Esophagus muscularis mucosa (tissue), 4 donors: ENCODE measurements around the gene ANKRD27. TPM values are rescaled to one million over a fixed set of nuclear protein-coding genes. Genes with fewer than 3 reads are reported as not detected.

Source experiments
- DNase-seq: peaks from one replicate; pipeline ENCODE4 v3.0.0-alpha.2; 2017; ENCODE audit errors: extremely low spot score
- H3K27ac ChIP-seq, 4 donors: fragments of 200-600 bp; sonication (generic); replicated peaks in 1 of 4; 1 replicate in 3 of 4; 2 replicates in 1 of 4; pipeline ENCODE4 v1.5.1; 2016 to 2019; ENCODE audit warnings: mild to moderate bottlenecking in 1 of 4
- H3K27me3 ChIP-seq, 4 donors: fragments of 200-600 bp; sonication (generic); one replicate each; pipeline versions ENCODE4 v1.5.1 to v1.6.0; 2016 to 2019
- H3K36me3 ChIP-seq, 4 donors: fragments of 200-600 bp; sonication (generic); one replicate each; pipeline ENCODE4 v1.5.1; 2016 to 2019
- H3K4me1 ChIP-seq, 4 donors: fragments of 200-600 bp; sonication (generic); one replicate each; pipeline ENCODE4 v1.5.1; 2016 to 2019
- H3K4me3 ChIP-seq, 4 donors: fragments of 200-600 bp; sonication (generic); 1 replicate in 2 of 4; 2 replicates in 2 of 4; pipeline ENCODE4 v1.5.1; 2016 to 2019; ENCODE audit warnings: mild to moderate bottlenecking in 4 of 4, moderate library complexity in 1 of 4
- H3K9me3 ChIP-seq, 4 donors: fragments of 200-600 bp; sonication (generic); 1 replicate in 3 of 4; 2 replicates in 1 of 4; pipeline ENCODE4 v1.5.1; 2016 to 2019
- CTCF ChIP-seq, 3 experiments: fragments of 200-600 bp in 2 of 3; fragments of 450-650 bp in 1 of 3; sonication (generic) in 2 of 3; IDR thresholded peaks; one replicate each; pipeline ENCODE4 v1.5.1; 2017 to 2019; ENCODE audit warnings: antibody characterized with exemption in 3 of 3, mild to moderate bottlenecking in 2 of 3, moderate library complexity in 1 of 3
- EP300 ChIP-seq: sonication (generic); formaldehyde crosslinking; IDR thresholded peaks from one replicate; pipeline ENCODE4 v1.6.1; 2017; ENCODE audit warnings: antibody characterized with exemption
- POLR2A ChIP-seq: fragments of 450-650 bp; IDR thresholded peaks from one replicate; pipeline ENCODE4 v1.6.1; 2017; ENCODE audit warnings: antibody characterized with exemption, moderate library complexity, mild to moderate bottlenecking, low read depth
- POLR2AphosphoS5 ChIP-seq, 2 donors: sonication (generic); formaldehyde crosslinking; IDR thresholded peaks; one replicate each; pipeline ENCODE4 v1.6.1; 2017; ENCODE audit warnings: antibody characterized with exemption in 2 of 2
- WGBS: methylation state at CpG from one replicate; pipeline ENCODE4 v1.1.5; 2018; 5-methylcytosine and 5-hydroxymethylcytosine counted together
- intact Hi-C: fragments of 100-400 bp; cut with DNase I; formaldehyde crosslinking; loops from one replicate; pipeline ENCODE4 v1.15.1; 2023
- total RNA-seq, 4 donors: library from RNA; depleted of rRNA; stranded (reverse); fragments of >200 nt; gene quantifications; one replicate each; pipeline versions ENCODE4 v1.1.0 to v1.2.1, GENCODE V29; 2016

ANKRD27 gene
- total RNA-seq, 4 donors from 2014 or later = 43.2 to 58.1 (median 46.8) TPM

- 3% methylated on average over 26 of the region's 27 CpGs for WGBS
- DNase-seq = no peak
These were observed 93.2 kb downstream of the ANKRD27 start for GRCh38 chr19:32581705-32582179.

GRCh38 chr19:32580901-32581704 lies 93.9 kb downstream of the ANKRD27 start, which contains the start of gene PDCD5:
TSS of gene PDCD5 (plus strand) at chr19:32581190. CDS start at chr19:32581262, 72 bp downstream.
- peaks cover 0 to 38% (median 26%) of the 10 kb centered on the region in 4 donors for H3K36me3 ChIP-seq
- intact Hi-C loops = loop anchor here (5.0 kb wide), 1 partner anchor 244 kb away; no protein-coding TSS in a partner anchor
- peak within 1 kb of the TSS; percentile 86 to 95 (median 92) for H3K27ac ChIP-seq
- peak; percentile 84 to 90 for TF ChIP-seq POLR2AphosphoS5 (IDR thresholded peaks at IDR 0.05)
- TF ChIP-seq CTCF (IDR thresholded peaks at IDR 0.05) = peak in 1 of 3 experiments; percentile 10
- peak; percentile 70 for TF ChIP-seq POLR2A
- no peak for TF ChIP-seq EP300
- H3K9me3 ChIP-seq = no peaks in the 10 kb centered on the region
- H3K27me3 ChIP-seq = no peaks in the 10 kb centered on the region
- WGBS = 0% methylated on average over 5 of the region's 81 CpGs
- peak within 1 kb of the TSS; percentile 82 to 97 (median 91) for H3K4me3 ChIP-seq
- peaks cover 16 to 23% (median 22%) of the 10 kb centered on the region in 4 donors for H3K4me1 ChIP-seq
- DNase-seq = peak; percentile 97

More at GRCh38 chr19:32581705-32582179, 93.2 kb downstream of the ANKRD27 start:
- intact Hi-C loops = loop anchor here (5.0 kb wide), 1 partner anchor 244 kb away; no protein-coding TSS in a partner anchor
- Histone ChIP-seq H3K4me3 (peak overlapping the region; percentile 82 to 97 (median 91)), H3K36me3 (peaks cover 0 to 45% (median 32%) of the 10 kb centered on the region in 4 donors), H3K4me1 (peaks cover 16 to 23% (median 22%) of the 10 kb centered on the region in 4 donors), H3K9me3 (no peaks in the 10 kb centered on the region), H3K27me3 (no peaks in the 10 kb centered on the region), H3K27ac (peak overlapping the region; percentile 86 to 95 (median 92))
- TF ChIP-seq EP300 (no peak), POLR2A (no peak), CTCF (IDR thresholded peaks at IDR 0.05) (no peak), POLR2AphosphoS5 (IDR thresholded peaks at IDR 0.05) (no peak)

- H3K27me3 ChIP-seq = no peaks in the 10 kb centered on the region
- H3K4me1 ChIP-seq = peaks cover 16 to 23% (median 22%) of the 10 kb centered on the region in 4 donors
- TF ChIP-seq POLR2A (no peak), POLR2AphosphoS5 (IDR thresholded peaks at IDR 0.05) (no peak), EP300 (no peak)
- WGBS = 21% methylated on average over 22 of the region's 22 CpGs
- intact Hi-C loops = loop anchor here (5.0 kb wide), 1 partner anchor 243 kb away; no protein-coding TSS in a partner anchor
- peak overlapping the region; percentile 86 to 95 (median 92) for H3K27ac ChIP-seq
- H3K4me3 ChIP-seq = peak overlapping the region; percentile 82 to 97 (median 91)
- no peak for DNase-seq
- no peaks in the 10 kb centered on the region for H3K9me3 ChIP-seq
- peaks cover 0 to 32% (median 19%) of the 10 kb centered on the region in 4 donors for H3K36me3 ChIP-seq
These were observed 94.6 kb downstream of the ANKRD27 start for GRCh38 chr19:32580353-32580900.

- TF ChIP-seq CTCF (IDR thresholded peaks at IDR 0.05) = no peak
- TF ChIP-seq POLR2A = no peak
- TF ChIP-seq POLR2AphosphoS5 (IDR thresholded peaks at IDR 0.05) = no peak
- no peak for TF ChIP-seq EP300
- intact Hi-C loops = loop anchor here (10.0 kb wide), 1 partner anchor 172 kb away; the partner anchor contains the start of gene DPY19L3
- H3K36me3 ChIP-seq = no peaks in the 10 kb centered on the region
- peaks cover 0 to under 1% (median 0%) of the 10 kb centered on the region in 4 donors for H3K27me3 ChIP-seq
- no peaks in the 10 kb centered on the region for H3K9me3 ChIP-seq
- H3K4me3 ChIP-seq = no peak overlapping the region
- WGBS = 78% methylated on average over 1 of the region's 1 CpG
- no peak for DNase-seq
- peaks cover 0 to 8% (median 5%) of the 10 kb centered on the region in 4 donors for H3K4me1 ChIP-seq
- no peak overlapping the region for H3K27ac ChIP-seq
These were observed 98.2 kb downstream of the ANKRD27 start for GRCh38 chr19:32576790-32577189.
